Gastrocnemius medialis (tissue), 4 donors: ENCODE data around the gene OOSP2. TPM values are rescaled to one million over a fixed set of nuclear protein-coding genes. Genes with fewer than 3 reads are reported as not detected.

Source experiments
- ATAC-seq, 2 donors: fragments of 150-250 bp; one replicate each; pipeline ENCODE4 v1.9.1; 2016
- DNase-seq, 2 donors: peaks; one replicate each; pipeline ENCODE4 v3.0.0-alpha.2; 2019
- H3K27ac ChIP-seq, 4 donors: fragments of 200-600 bp; sonication (generic); 1 replicate in 1 of 4; 2 replicates in 3 of 4; pipeline ENCODE4 v1.5.1; 2016 to 2018; ENCODE audit warnings: mild to moderate bottlenecking in 2 of 4, moderate library complexity in 1 of 4
- H3K27me3 ChIP-seq, 3 donors: fragments of 200-600 bp; sonication (generic) in 2 of 3; 1 replicate in 1 of 3; 2 replicates in 2 of 3; pipeline versions ENCODE4 v1.5.1 to v1.6.0; 2016 to 2019; ENCODE audit warnings: mild to moderate bottlenecking in 1 of 3, moderate library complexity in 1 of 3
- H3K36me3 ChIP-seq, 2 donors: fragments of 200-600 bp; sonication (generic) in 1 of 2; one replicate each; pipeline ENCODE4 v1.5.1; 2017 to 2018
- H3K4me1 ChIP-seq, 2 donors: fragments of 200-600 bp; sonication (generic) in 1 of 2; one replicate each; pipeline ENCODE4 v1.5.1; 2016 to 2017; ENCODE audit warnings: mild to moderate bottlenecking in 2 of 2
- H3K4me3 ChIP-seq, 4 donors: fragments of 200-600 bp; sonication (generic) in 3 of 4; 1 replicate in 1 of 4; 2 replicates in 3 of 4; pipeline ENCODE4 v1.5.1; 2016 to 2019; ENCODE audit warnings: mild to moderate bottlenecking in 2 of 4
- H3K9me3 ChIP-seq, 3 donors: fragments of 200-600 bp; sonication (generic) in 2 of 3; 1 replicate in 1 of 3; 2 replicates in 2 of 3; pipeline ENCODE4 v1.5.1; 2016 to 2019
- POLR2A ChIP-seq, 2 donors: fragments of 450-650 bp; IDR thresholded peaks; one replicate each; pipeline ENCODE4 v1.6.1; 2017; ENCODE audit warnings: antibody characterized with exemption in 2 of 2, mild to moderate bottlenecking in 2 of 2, moderate library complexity in 2 of 2
- in situ Hi-C, 4 donors: fragments of 200-750 bp; cut with MboI; loops; one replicate each; pipeline versions ENCODE4 v1.15.0 to v1.8.0; 2017; ENCODE audit warnings: low sequenced_read_pairs in 4 of 4
- intact Hi-C: fragments of 100-400 bp; cut with DNase I; formaldehyde crosslinking; loops from one replicate; pipeline ENCODE4 v1.15.1; 2023; ENCODE audit warnings: low total_unique reads
- total RNA-seq, 4 donors: library from RNA; depleted of rRNA; stranded (reverse); fragments of >200 nt; gene quantifications; one replicate each; pipeline versions ENCODE4 v1.1.0 to v1.2.3, GENCODE V29; 2016
- TF ChIP-seq, protein P1 (sequence below), 5 experiments: fragments of 450-650 bp in 3 of 5; fragments of 200-600 bp in 2 of 5; sonication (generic) in 2 of 5; IDR thresholded peaks in 4 of 5; conservative IDR thresholded peaks in 1 of 5; 1 replicate in 4 of 5; 2 replicates in 1 of 5; pipeline ENCODE4 v1.5.1; 2016 to 2019; ENCODE audit warnings: antibody characterized with exemption in 5 of 5, mild to moderate bottlenecking in 3 of 5, moderate library complexity in 3 of 5

Gene OOSP2, protein sequence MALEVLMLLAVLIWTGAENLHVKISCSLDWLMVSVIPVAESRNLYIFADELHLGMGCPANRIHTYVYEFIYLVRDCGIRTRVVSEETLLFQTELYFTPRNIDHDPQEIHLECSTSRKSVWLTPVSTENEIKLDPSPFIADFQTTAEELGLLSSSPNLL
- total RNA-seq, result not detected

DNA sequence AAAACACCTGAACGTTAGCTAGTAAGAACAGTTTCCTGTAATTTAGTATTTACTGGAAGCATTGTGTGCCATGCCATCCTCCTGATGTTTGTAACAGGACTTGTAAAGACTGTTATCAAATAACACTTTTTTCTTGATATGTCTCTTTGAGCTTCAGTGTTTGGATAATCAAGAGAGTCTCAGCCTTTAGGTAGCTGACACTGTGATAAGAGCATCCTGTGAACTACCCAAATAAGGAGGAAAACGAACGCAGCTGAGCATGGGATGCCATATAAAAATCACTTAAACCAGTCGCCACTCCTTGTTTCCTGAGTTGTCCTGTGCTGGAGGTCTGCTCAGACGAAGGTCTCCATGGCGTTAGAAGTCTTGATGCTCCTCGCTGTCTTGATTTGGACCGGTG lies at the start of gene OOSP2:
OOSP2 (plus strand) TSS at position 301 of the 400 bp plus-strand sequence; CDS start at position 352, 51 bp downstream.
- no peaks in the 10 kb centered on the region for H3K4me1 ChIP-seq
- in situ Hi-C loops (no loop called here), intact Hi-C loops (no loop called here)
- no peak for DNase-seq
- H3K27me3 ChIP-seq, result no peaks in the 10 kb centered on the region
- TF ChIP-seq, protein P1, sequence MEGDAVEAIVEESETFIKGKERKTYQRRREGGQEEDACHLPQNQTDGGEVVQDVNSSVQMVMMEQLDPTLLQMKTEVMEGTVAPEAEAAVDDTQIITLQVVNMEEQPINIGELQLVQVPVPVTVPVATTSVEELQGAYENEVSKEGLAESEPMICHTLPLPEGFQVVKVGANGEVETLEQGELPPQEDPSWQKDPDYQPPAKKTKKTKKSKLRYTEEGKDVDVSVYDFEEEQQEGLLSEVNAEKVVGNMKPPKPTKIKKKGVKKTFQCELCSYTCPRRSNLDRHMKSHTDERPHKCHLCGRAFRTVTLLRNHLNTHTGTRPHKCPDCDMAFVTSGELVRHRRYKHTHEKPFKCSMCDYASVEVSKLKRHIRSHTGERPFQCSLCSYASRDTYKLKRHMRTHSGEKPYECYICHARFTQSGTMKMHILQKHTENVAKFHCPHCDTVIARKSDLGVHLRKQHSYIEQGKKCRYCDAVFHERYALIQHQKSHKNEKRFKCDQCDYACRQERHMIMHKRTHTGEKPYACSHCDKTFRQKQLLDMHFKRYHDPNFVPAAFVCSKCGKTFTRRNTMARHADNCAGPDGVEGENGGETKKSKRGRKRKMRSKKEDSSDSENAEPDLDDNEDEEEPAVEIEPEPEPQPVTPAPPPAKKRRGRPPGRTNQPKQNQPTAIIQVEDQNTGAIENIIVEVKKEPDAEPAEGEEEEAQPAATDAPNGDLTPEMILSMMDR (IDR thresholded peaks at IDR 0.05 in 4 of 5, conservative IDR thresholded peaks at IDR 0.05 in 1 of 5), result no peak
- no peak for TF ChIP-seq POLR2A (IDR thresholded peaks at IDR 0.05)
- H3K4me3 ChIP-seq, result no peak within 1 kb of the TSS
- no peak within 1 kb of the TSS for H3K27ac ChIP-seq
- ATAC-seq, result no peak
- H3K36me3 ChIP-seq, result no peaks in the 10 kb centered on the region
- H3K9me3 ChIP-seq, result no peaks in the 10 kb centered on the region

DNA sequence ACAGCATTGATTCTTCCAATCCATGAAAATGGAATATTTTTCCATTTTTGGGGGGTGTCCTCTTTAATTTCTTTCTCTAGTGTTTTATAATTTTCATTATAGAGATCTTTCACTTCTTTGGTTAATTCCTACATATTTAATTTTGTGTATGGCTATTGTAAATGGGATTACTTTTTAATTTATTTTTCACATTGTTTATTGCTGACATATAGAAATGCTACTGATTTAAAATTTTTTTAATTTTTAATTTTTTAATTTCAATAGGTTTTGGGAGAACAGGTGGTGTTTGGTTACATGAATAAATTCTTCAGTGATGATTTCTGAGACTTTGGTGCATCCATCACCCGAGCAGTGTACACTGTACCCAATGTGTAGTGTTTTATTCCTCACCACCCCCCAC lies 49.8 kb upstream of the OOSP2 start:
- no peak for DNase-seq
- in situ Hi-C loops, result no loop called here

DNA sequence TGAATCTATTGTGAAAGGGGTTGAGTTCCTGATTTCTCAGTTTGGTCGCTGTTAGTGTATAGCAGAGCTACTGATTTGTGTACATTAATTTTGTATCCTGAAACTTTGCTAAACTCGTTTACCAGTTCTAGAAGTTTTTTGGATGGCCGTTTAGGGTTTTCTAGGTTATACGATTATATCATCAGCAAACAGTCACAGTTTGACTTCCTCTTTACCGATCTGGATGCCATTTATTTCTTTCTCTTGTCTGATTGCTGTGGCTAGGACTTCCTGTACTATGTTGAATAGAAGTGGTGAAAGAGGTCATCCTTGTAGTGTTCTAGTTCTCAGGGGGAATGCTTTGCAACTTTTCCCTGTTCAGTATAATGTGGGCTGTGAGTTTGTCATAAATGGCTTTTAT lies 47.8 kb upstream of the OOSP2 start:
- Histone ChIP-seq H3K27me3 (no peaks in the 10 kb centered on the region), H3K27ac (no peak overlapping the region), H3K36me3 (no peaks in the 10 kb centered on the region), H3K4me3 (no peak overlapping the region), H3K9me3 (no peaks in the 10 kb centered on the region), H3K4me1 (no peaks in the 10 kb centered on the region)
- TF ChIP-seq, protein P1 (IDR thresholded peaks at IDR 0.05 in 4 of 5, conservative IDR thresholded peaks at IDR 0.05 in 1 of 5), result no peak
- no peak for TF ChIP-seq POLR2A (IDR thresholded peaks at IDR 0.05)
- ATAC-seq, result no peak
- no peak for DNase-seq
- in situ Hi-C loops (no loop called here), intact Hi-C loops (no loop called here)

More for the DNA sequence above, 49.8 kb upstream of the OOSP2 start:
- intact Hi-C loops, result no loop called here
- no peak for TF ChIP-seq POLR2A (IDR thresholded peaks at IDR 0.05)
- TF ChIP-seq, protein P1 (IDR thresholded peaks at IDR 0.05 in 4 of 5, conservative IDR thresholded peaks at IDR 0.05 in 1 of 5), result no peak
- H3K27me3 ChIP-seq, result no peaks in the 10 kb centered on the region
- H3K4me3 ChIP-seq, result no peak overlapping the region
- no peak overlapping the region for H3K27ac ChIP-seq
- ATAC-seq, result no peak
- no peaks in the 10 kb centered on the region for H3K4me1 ChIP-seq
- no peaks in the 10 kb centered on the region for H3K36me3 ChIP-seq
- H3K9me3 ChIP-seq, result no peaks in the 10 kb centered on the region

DNA sequence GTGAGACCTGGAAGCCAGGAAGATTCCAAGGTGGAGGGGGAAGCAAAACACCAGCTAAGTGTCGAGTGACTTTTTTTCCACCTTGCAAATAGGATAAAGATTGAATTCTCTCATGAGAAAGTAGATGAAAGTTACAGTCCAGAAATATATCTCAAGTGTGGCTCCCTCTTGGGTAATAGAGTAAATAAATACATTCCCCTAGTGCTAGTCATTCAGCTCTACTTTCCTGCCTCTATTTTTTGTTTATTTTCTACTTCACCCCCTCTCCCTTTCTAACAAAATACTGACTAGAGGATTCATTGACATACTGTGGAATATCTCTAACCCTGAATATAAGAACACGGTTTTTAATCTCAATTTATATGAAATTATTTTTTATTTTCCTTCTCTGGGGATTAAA lies 42.4 kb upstream of the OOSP2 start:
- intact Hi-C loops (no loop called here), in situ Hi-C loops (no loop called here)
- H3K4me1 ChIP-seq, result no peaks in the 10 kb centered on the region
- TF ChIP-seq POLR2A (IDR thresholded peaks at IDR 0.05), result no peak
- TF ChIP-seq, protein P1 (IDR thresholded peaks at IDR 0.05 in 4 of 5, conservative IDR thresholded peaks at IDR 0.05 in 1 of 5), result no peak
- no peaks in the 10 kb centered on the region for H3K36me3 ChIP-seq
- no peak overlapping the region for H3K27ac ChIP-seq
- no peak overlapping the region for H3K4me3 ChIP-seq
- no peaks in the 10 kb centered on the region for H3K27me3 ChIP-seq
- H3K9me3 ChIP-seq, result no peaks in the 10 kb centered on the region
- ATAC-seq (no peak), DNase-seq (no peak)

DNA sequence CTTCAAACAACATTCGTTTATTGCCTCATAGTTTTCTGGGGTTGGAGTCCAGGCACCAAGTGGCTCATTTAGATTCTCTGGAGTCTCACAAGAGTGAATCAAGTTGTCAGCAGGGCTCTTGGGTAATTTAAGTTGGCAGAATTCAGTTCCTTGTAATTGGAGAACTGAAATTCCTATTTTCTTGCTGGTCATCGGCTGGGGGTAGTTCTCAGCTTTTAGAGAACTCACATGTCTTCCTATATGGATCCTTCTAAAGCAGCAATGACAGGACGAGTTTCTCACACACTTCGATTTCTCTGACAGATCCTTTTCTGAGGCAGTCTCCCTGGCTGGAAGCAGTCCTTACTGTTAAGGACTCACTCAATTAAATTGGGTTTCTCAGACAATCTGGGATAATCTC lies 40.5 kb upstream of the OOSP2 start:
- Histone ChIP-seq H3K27me3 (no peaks in the 10 kb centered on the region), H3K4me1 (no peaks in the 10 kb centered on the region), H3K9me3 (no peaks in the 10 kb centered on the region), H3K27ac (no peak overlapping the region), H3K4me3 (no peak overlapping the region), H3K36me3 (no peaks in the 10 kb centered on the region)
- TF ChIP-seq, protein P1 (IDR thresholded peaks at IDR 0.05 in 4 of 5, conservative IDR thresholded peaks at IDR 0.05 in 1 of 5), result no peak
- no peak for TF ChIP-seq POLR2A (IDR thresholded peaks at IDR 0.05)
- in situ Hi-C loops (no loop called here), intact Hi-C loops (no loop called here)
- ATAC-seq (no peak), DNase-seq (no peak)
